K562 (cell line): ENCODE data around the gene UTP14A. TPM values are rescaled to one million over a fixed set of nuclear protein-coding genes. Genes with fewer than 3 reads are reported as not detected.

Source experiments
- ATAC-seq: fragments of 200-7000 bp; cut with Tn5 transposase; 3 replicates; pipeline ENCODE4 v1.9.1; 2020; ENCODE audit warnings: moderate library complexity
- BruUV-seq: library from RNA; stranded (reverse); fragments of 400-500 nt; replicated peaks from 2 replicates; lab custom pipeline; 2021; lab: Mats Ljungman, UMichigan
- CTCF ChIA-PET: fragments of 300-600 bp; formaldehyde crosslinking; extraction: SDS; loops from one replicate; lab custom pipeline; 2021; ENCODE audit warnings: low intra/inter-chr PET ratio; lab: Yijun Ruan, JAX
- POLR2A ChIA-PET: fragments of 300-600, 350-650 bp; sonication (Branson Sonifier 250); formaldehyde crosslinking; extraction: SDS; loops from one replicate; lab custom pipeline; 2021; ENCODE audit warnings: antibody characterized with exemption, inconsistent platforms; lab: Yijun Ruan, JAX
- DNase-seq, 4 experiments: peaks; one replicate each; pipeline versions ENCODE4 v3.0.0 to v3.0.0-alpha.2; 2011 to 2018; ENCODE audit warnings: low spot score in 3 of 4, mixed read lengths in 3 of 4; ENCODE audit errors: extremely low read depth in 1 of 4
- FAIRE-seq: peaks from 2 replicates; lab custom pipeline; 2011; peaks lifted over from hg19 to GRCh38; lab: Jason Lieb, UNC
- H2AFZ ChIP-seq: 2 replicates; pipeline ENCODE4 v1.6.0; 2011; ENCODE audit warnings: low read depth, low read length, control low read depth, inconsistent platforms
- H3K27ac ChIP-seq: fragments of 200-600 bp; 3 replicates; pipeline ENCODE4 v1.8.0; 2011; ENCODE audit warnings: low read depth, mild to moderate bottlenecking, control low read depth, inconsistent platforms, low read length, moderate library complexity, mixed read lengths; ENCODE audit errors: extremely low read depth
- H3K27me3 ChIP-seq, 2 experiments: fragments of 300-600 bp in 1 of 2; 2 replicates in 1 of 2; 3 replicates in 1 of 2; pipeline versions ENCODE4 v1.6.0 to v1.8.0; 2011; ENCODE audit warnings: inconsistent platforms in 2 of 2, low read length in 2 of 2, mild to moderate bottlenecking in 1 of 2, mixed read lengths in 1 of 2, moderate library complexity in 1 of 2; ENCODE audit not compliant: control insufficient read depth in 2 of 2, insufficient read depth in 2 of 2
- H3K36me3 ChIP-seq: fragments of 300-600 bp; 3 replicates; pipeline ENCODE4 v1.8.0; 2011; ENCODE audit warnings: mild to moderate bottlenecking, low read length, inconsistent platforms; ENCODE audit not compliant: control insufficient read depth, insufficient read depth
- H3K4me1 ChIP-seq, 2 experiments: fragments of 200-600 bp in 1 of 2; replicated peaks in 1 of 2; 2 replicates in 1 of 2; 3 replicates in 1 of 2; pipeline versions ENCODE4 v1.5.1 to v1.8.0; 2011; ENCODE audit warnings: inconsistent platforms in 2 of 2, low read length in 2 of 2, mild to moderate bottlenecking in 1 of 2, mixed read lengths in 1 of 2, moderate library complexity in 1 of 2; ENCODE audit not compliant: control insufficient read depth in 2 of 2, insufficient read depth in 2 of 2
- H3K4me2 ChIP-seq: 2 replicates; pipeline ENCODE4 v1.6.1; 2011; ENCODE audit warnings: low read length, control low read depth, inconsistent platforms, mixed read lengths; ENCODE audit not compliant: insufficient read depth
- H3K4me3 ChIP-seq: fragments of 200-600 bp; sonication (generic), shearing (Covaris generic); 2 replicates; pipeline ENCODE4 v1.5.1; 2016; ENCODE audit warnings: control low read depth, inconsistent platforms
- H3K79me2 ChIP-seq: fragments of 200-600 bp; 3 replicates; pipeline ENCODE4 v1.8.0; 2011; ENCODE audit warnings: low read length, inconsistent platforms; ENCODE audit not compliant: control insufficient read depth, insufficient read depth
- H3K9ac ChIP-seq, 2 experiments: 2 replicates each; pipeline versions ENCODE4 v1.6.0 to v1.6.1; 2011; ENCODE audit warnings: low read depth in 2 of 2, low read length in 2 of 2, control low read depth in 1 of 2, inconsistent platforms in 1 of 2, mild to moderate bottlenecking in 1 of 2, mixed read lengths in 1 of 2; ENCODE audit not compliant: insufficient read depth in 1 of 2
- H3K9me1 ChIP-seq: one replicate; pipeline ENCODE4 v1.6.0; 2011; ENCODE audit warnings: inconsistent platforms, mild to moderate bottlenecking, low read length, moderate library complexity; ENCODE audit not compliant: control insufficient read depth, insufficient read depth
- H3K9me3 ChIP-seq: replicated peaks from 2 replicates; pipeline ENCODE4 v1.5.1; 2011; ENCODE audit warnings: low read depth, low read length, inconsistent platforms; ENCODE audit not compliant: control insufficient read depth, insufficient read depth
- H4K20me1 ChIP-seq: replicated peaks from 2 replicates; pipeline ENCODE4 v1.6.1; 2011; ENCODE audit warnings: low read length, inconsistent platforms, mixed read lengths; ENCODE audit not compliant: control insufficient read depth, insufficient read depth
- ASH1L ChIP-seq: fragments of 450-650 bp; IDR thresholded peaks from 2 replicates; pipeline ENCODE4 v1.6.1; 2018; ENCODE audit warnings: borderline replicate concordance, mild to moderate bottlenecking, low read depth; ENCODE audit not compliant: partially characterized antibody
- CHD2 ChIP-seq: IDR thresholded peaks from 2 replicates; pipeline ENCODE4 v1.6.1; 2011; ENCODE audit warnings: low read depth, low read length
- CREB3 ChIP-seq: fragments of 450-650 bp; conservative IDR thresholded peaks from 2 replicates; pipeline ENCODE4 v1.6.1; 2016; ENCODE audit warnings: missing genetic modification characterization, low read depth, mild to moderate bottlenecking, missing compliant biosample characterization, moderate library complexity
- ELK1 ChIP-seq: sonication (generic); formaldehyde crosslinking; IDR thresholded peaks from 2 replicates; pipeline ENCODE4 v1.8.1; 2022; ENCODE audit warnings: missing genetic modification reagents
- HDAC1 ChIP-seq, 2 experiments: fragments of 450-650 bp; IDR thresholded peaks; 2 replicates each; pipeline ENCODE4 v1.6.1; 2016 to 2017; ENCODE audit warnings: inconsistent platforms in 1 of 2, mild to moderate bottlenecking in 1 of 2, moderate library complexity in 1 of 2
- HEY1 ChIP-seq: fragments of 250-450 bp; sonication (Bioruptor Pico); IDR thresholded peaks from 2 replicates; pipeline ENCODE4 v1.5.0; 2020; ENCODE audit warnings: mild to moderate bottlenecking, moderate library complexity, borderline replicate concordance
- MTF1 ChIP-seq: fragments of 250-450 bp; sonication (Bioruptor Pico); IDR thresholded peaks from 2 replicates; pipeline ENCODE4 v1.9.0; 2021; ENCODE audit warnings: moderate library complexity, mild to moderate bottlenecking, inconsistent platforms, borderline replicate concordance
- PHF8 ChIP-seq: fragments of 200-600 bp; sonication (generic); IDR thresholded peaks from 2 replicates; pipeline ENCODE4 v1.6.1; 2012; ENCODE audit warnings: mixed run types, mild to moderate bottlenecking, inconsistent platforms, low read length, moderate library complexity, borderline replicate concordance
- POLR2AphosphoS2 ChIP-seq: IDR thresholded peaks from 2 replicates; pipeline ENCODE4 v1.6.1; 2012; ENCODE audit warnings: low read length, improper control_type of control experiment
- POLR2B ChIP-seq: fragments of 450-650 bp; IDR thresholded peaks from 2 replicates; pipeline ENCODE4 v1.6.1; 2018; ENCODE audit warnings: low read depth; ENCODE audit not compliant: partially characterized antibody
- PYGO2 ChIP-seq: fragments of 450-650 bp; IDR thresholded peaks from 2 replicates; pipeline ENCODE4 v1.6.1; 2016; ENCODE audit warnings: mild to moderate bottlenecking, missing genetic modification characterization, moderate library complexity, missing compliant biosample characterization
- SNAPC5 ChIP-seq: fragments of 250-450 bp; sonication (Bioruptor Pico); IDR thresholded peaks from 2 replicates; pipeline ENCODE4 v1.8.0; 2021; ENCODE audit warnings: moderate library complexity, mild to moderate bottlenecking, inconsistent platforms
- TCF3 ChIP-seq: sonication (generic); formaldehyde crosslinking; IDR thresholded peaks from 2 replicates; pipeline ENCODE4 v1.4.0; 2020; ENCODE audit warnings: mild to moderate bottlenecking, missing genetic modification reagents
- ZNF354B ChIP-seq: fragments of 250-450 bp; sonication (Bioruptor Pico); IDR thresholded peaks from 2 replicates; pipeline ENCODE4 v1.4.0; 2020
- ZNF639 ChIP-seq, 2 experiments: fragments of 200-800 bp in 1 of 2; sonication (Bioruptor generic) in 1 of 2; sonication (generic) in 1 of 2; formaldehyde crosslinking in 1 of 2; IDR thresholded peaks in 1 of 2; conservative IDR thresholded peaks in 1 of 2; 2 replicates each; pipeline versions ENCODE4 v1.5.0 to v1.6.1; 2016 to 2020; ENCODE audit warnings: missing compliant biosample characterization in 1 of 2, missing genetic modification characterization in 1 of 2, missing genetic modification reagents in 1 of 2
- WGBS: fragments of 100-300 bp; shearing (Covaris generic); methylation state at CpG from one replicate; pipeline ENCODE4 v1.1.6; 2016; ENCODE audit warnings: low coverage, mixed read lengths; ENCODE audit not compliant: insufficient coverage; ENCODE audit errors: missing lambda C conversion rate; 5-methylcytosine and 5-hydroxymethylcytosine counted together
- in situ Hi-C: fragments of 300-500 bp; cut with MboI; formaldehyde crosslinking; loops from 4 replicates; pipeline ENCODE4 v1.15.0; 2018; ENCODE audit warnings: inconsistent platforms, mixed read lengths
- intact Hi-C: fragments of 100-400 bp; cut with micrococcal nuclease; formaldehyde crosslinking; loops from 2 replicates; pipeline ENCODE4 v1.14.2; 2022
- polyA plus RNA-seq, 8 experiments: library from polyadenylated mRNA; depleted of rRNA in 4 of 8; stranded (reverse) in 5 of 8; unstranded in 3 of 8; fragments of >200 nt; fragmentation: Nextera tagmentation in 2 of 8; fragmentation: Illumina TruSeq in 1 of 8; extraction: Ambion mirVana in 2 of 8; extraction: Trizol in 1 of 8; gene quantifications; 2 replicates each; pipeline versions ENCODE4 v1.2.1 to v1.2.3, GENCODE V29; 2011 to 2014; ENCODE audit warnings: inconsistent platforms in 1 of 8, missing spikeins in 1 of 8
- total RNA-seq, 7 experiments: library from RNA; depleted of rRNA in 6 of 7; stranded (reverse); fragments of >200 nt in 6 of 7; fragmentation: Illumina TruSeq in 2 of 7; extraction: Trizol in 2 of 7; gene quantifications; 2 replicates each; pipeline versions ENCODE4 v1.2.1 to v1.2.3, GENCODE V29; 2011 to 2021; ENCODE audit warnings: low replicate concordance in 1 of 7
- TF ChIP-seq, protein P1 (sequence below): fragments of 250-450 bp; sonication (Bioruptor Pico); IDR thresholded peaks from 2 replicates; pipeline ENCODE4 v1.4.0; 2020

Gene UTP14A
- total and polyA plus RNA-seq, 9 of the 15 experiments (the other 6 are each of a cell fraction or from before 2014, with no cell fraction given), result 30.5 to 91.0 (median 64.1) TPM

DNA sequence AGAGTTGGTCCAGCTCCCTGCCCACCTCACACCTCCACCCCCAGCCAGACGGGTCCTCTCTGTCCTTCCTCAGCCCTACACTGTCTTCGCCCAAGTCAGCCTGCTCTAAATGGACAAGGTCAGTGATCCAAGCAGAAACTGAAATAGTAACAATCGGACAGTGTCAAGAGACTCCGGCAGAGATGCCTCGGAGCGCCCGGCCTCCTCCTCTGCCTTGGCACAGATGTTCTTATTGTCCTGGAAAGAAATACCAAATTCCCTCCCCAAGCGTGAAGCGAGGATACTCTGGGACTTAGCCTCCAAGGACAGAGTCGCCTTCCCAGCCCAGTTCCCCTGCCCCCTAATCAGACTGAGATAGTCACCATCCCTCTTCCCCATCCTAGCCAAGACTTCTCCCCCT is 28.5 kb downstream of the UTP14A start:
- ATAC-seq (no peak), DNase-seq (no peak), FAIRE-seq (no peak)
- ChIA-PET POLR2A (interaction anchor here (0.7 to 1.1 kb wide), 2 partner anchors 25 to 27 kb away, joined by 3 read pairs; no protein-coding TSS in a partner anchor), CTCF (no interaction called here)
- Histone ChIP-seq H2AFZ (no peak overlapping the region), H3K36me3 (peaks cover 10% of the 10 kb centered on the region; the same call in 2 of the 3 replicates), H3K9me1 (no peaks in the 10 kb centered on the region), H3K4me1 (peaks cover 4 to 19% of the 10 kb centered on the region in 2 experiments; a peak in 4 of 5 replicates), H3K79me2 (no peaks in the 10 kb centered on the region), H3K4me2 (no peak overlapping the region), H4K20me1 (no peaks in the 10 kb centered on the region), H3K4me3 (no peak overlapping the region), H3K9ac (0 out of 4 replicates have a peak overlapping the region, but pooled peaks of 1 of the 2 experiments have one; percentile 8), H3K27me3 (no peaks in the 10 kb centered on the region), H3K27ac (no peak overlapping the region), H3K9me3 (no peaks in the 10 kb centered on the region)
- no TSS peak for BruUV-seq
- intact Hi-C loops, result no loop called here
- in situ Hi-C loops, result no loop called here
- WGBS, result 74% methylated on average over 8 of the region's 10 CpGs
- TF ChIP-seq HDAC1 (IDR thresholded peaks at IDR 0.05) (no peak), POLR2B (no peak), CHD2 (no peak), ZNF354B (CRISPR knock-in tag) (no peak), TCF3 (CRISPR knock-in tag) (no peak), PYGO2 (tag) (no peak), ASH1L (no peak), MTF1 (no peak), HEY1 (CRISPR knock-in tag) (no peak), ELK1 (CRISPR knock-in tag) (no peak), PHF8 (no peak), ZNF639 (CRISPR knock-in tag; conservative IDR thresholded peaks at IDR 0.05 in 1 of 2, IDR thresholded peaks at IDR 0.05 in 1 of 2) (no peak), SNAPC5 (CRISPR knock-in tag) (no peak), POLR2AphosphoS2 (no peak), CREB3 (tag) (no peak)
- TF ChIP-seq, protein P1, sequence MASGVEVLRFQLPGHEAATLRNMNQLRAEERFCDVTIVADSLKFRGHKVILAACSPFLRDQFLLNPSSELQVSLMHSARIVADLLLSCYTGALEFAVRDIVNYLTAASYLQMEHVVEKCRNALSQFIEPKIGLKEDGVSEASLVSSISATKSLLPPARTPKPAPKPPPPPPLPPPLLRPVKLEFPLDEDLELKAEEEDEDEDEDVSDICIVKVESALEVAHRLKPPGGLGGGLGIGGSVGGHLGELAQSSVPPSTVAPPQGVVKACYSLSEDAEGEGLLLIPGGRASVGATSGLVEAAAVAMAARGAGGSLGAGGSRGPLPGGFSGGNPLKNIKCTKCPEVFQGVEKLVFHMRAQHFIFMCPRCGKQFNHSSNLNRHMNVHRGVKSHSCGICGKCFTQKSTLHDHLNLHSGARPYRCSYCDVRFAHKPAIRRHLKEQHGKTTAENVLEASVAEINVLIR, result no peak
